H9 (cell line): ENCODE results near the gene CCDC148. TPM values are rescaled to one million over a fixed set of nuclear protein-coding genes. Genes with fewer than 3 reads are reported as not detected.

Source experiments
- DNase-seq: peaks from one replicate; pipeline ENCODE4 v3.0.0-alpha.2; 2017
- H2AFZ ChIP-seq: one replicate; pipeline ENCODE4 v1.6.1; 2013; ENCODE audit warnings: mild to moderate bottlenecking, low read length, control low read depth, moderate library complexity
- H2AK5ac ChIP-seq: 2 replicates; pipeline ENCODE4 v1.6.1; 2013; ENCODE audit warnings: low read length, control low read depth, mixed read lengths; ENCODE audit not compliant: insufficient read length
- H2BK120ac ChIP-seq: one replicate; pipeline ENCODE4 v1.6.1; 2013; ENCODE audit warnings: low read depth, mild to moderate bottlenecking, low read length, control low read depth, inconsistent platforms; ENCODE audit not compliant: poor library complexity, severe bottlenecking
- H2BK12ac ChIP-seq: 2 replicates; pipeline ENCODE4 v1.6.1; 2013; ENCODE audit warnings: low read length, control low read depth, mixed read lengths, low read depth; ENCODE audit not compliant: insufficient read length
- H2BK15ac ChIP-seq: 2 replicates; pipeline ENCODE4 v1.6.1; 2013; ENCODE audit warnings: low read depth, low read length, control low read depth
- H2BK20ac ChIP-seq: one replicate; pipeline ENCODE4 v1.6.1; 2013; ENCODE audit warnings: low read depth, mild to moderate bottlenecking, low read length, control low read depth, inconsistent platforms; ENCODE audit not compliant: poor library complexity, severe bottlenecking
- H2BK5ac ChIP-seq: 2 replicates; pipeline ENCODE4 v1.6.1; 2013; ENCODE audit warnings: low read length, control low read depth, mixed read lengths; ENCODE audit not compliant: insufficient read length
- H3K14ac ChIP-seq: 2 replicates; pipeline ENCODE4 v1.6.1; 2013; ENCODE audit warnings: low read length, control low read depth; ENCODE audit not compliant: insufficient read depth
- H3K18ac ChIP-seq: 2 replicates; pipeline ENCODE4 v1.6.1; 2013; ENCODE audit warnings: low read depth, mild to moderate bottlenecking, mixed read lengths, low read length, control low read depth; ENCODE audit not compliant: insufficient read length
- H3K23ac ChIP-seq: 2 replicates; pipeline ENCODE4 v1.6.1; 2013; ENCODE audit warnings: low read length, control low read depth, mixed read lengths, low read depth; ENCODE audit not compliant: insufficient read length
- H3K23me2 ChIP-seq: 2 replicates; pipeline ENCODE4 v1.6.1; 2013; ENCODE audit warnings: low read depth, mild to moderate bottlenecking, mixed read lengths, low read length, control low read depth; ENCODE audit not compliant: insufficient read length, poor library complexity, severe bottlenecking
- H3K27ac ChIP-seq: 2 replicates; pipeline ENCODE4 v1.5.1; 2013; ENCODE audit warnings: low read length, control low read depth, mixed read lengths, low read depth; ENCODE audit not compliant: insufficient read length
- H3K27me3 ChIP-seq: 2 replicates; pipeline ENCODE4 v1.6.1; 2013; ENCODE audit warnings: low read length, control low read depth, inconsistent platforms; ENCODE audit not compliant: insufficient read depth
- H3K4ac ChIP-seq: 2 replicates; pipeline ENCODE4 v1.6.1; 2013; ENCODE audit warnings: low read depth, mild to moderate bottlenecking, control low read depth, inconsistent platforms, low read length, moderate library complexity
- H3K4me1 ChIP-seq: 2 replicates; pipeline ENCODE4 v1.6.1; 2013; ENCODE audit warnings: low read length, control low read depth, inconsistent platforms; ENCODE audit not compliant: insufficient read depth
- H3K4me2 ChIP-seq: 2 replicates; pipeline ENCODE4 v1.6.1; 2013; ENCODE audit warnings: low read length, control low read depth, mixed read lengths; ENCODE audit not compliant: insufficient read length, insufficient read depth
- H3K56ac ChIP-seq: 2 replicates; pipeline ENCODE4 v1.6.1; 2013; ENCODE audit warnings: low read depth, mild to moderate bottlenecking, mixed read lengths, low read length, control low read depth; ENCODE audit not compliant: insufficient read length
- H3K79me1 ChIP-seq: 2 replicates; pipeline ENCODE4 v1.6.1; 2013; ENCODE audit warnings: low read depth, mild to moderate bottlenecking, moderate library complexity, low read length, control low read depth, inconsistent platforms; ENCODE audit not compliant: insufficient read depth, poor library complexity, severe bottlenecking
- H3K79me2 ChIP-seq: 2 replicates; pipeline ENCODE4 v1.6.1; 2013; ENCODE audit warnings: low read length, control low read depth, inconsistent platforms; ENCODE audit not compliant: insufficient read depth
- H3K9ac ChIP-seq: 2 replicates; pipeline ENCODE4 v1.6.1; 2013; ENCODE audit warnings: low read length, control low read depth, mixed read lengths; ENCODE audit not compliant: insufficient read length; ENCODE audit errors: extremely low read depth
- H3K9me3 ChIP-seq: one replicate; pipeline ENCODE4 v1.6.1; 2013; ENCODE audit warnings: low read depth, low read length, inconsistent platforms; ENCODE audit not compliant: control insufficient read depth
- H3T11ph ChIP-seq: one replicate; pipeline ENCODE4 v1.6.1; 2013; ENCODE audit warnings: mild to moderate bottlenecking, low read length, control low read depth, inconsistent platforms
- H4K20me1 ChIP-seq: one replicate; pipeline ENCODE4 v1.6.1; 2013; ENCODE audit not compliant: control insufficient read depth, insufficient read length, insufficient read depth
- H4K5ac ChIP-seq: 2 replicates; pipeline ENCODE4 v1.6.1; 2013; ENCODE audit warnings: low read depth, mild to moderate bottlenecking, mixed read lengths, low read length, control low read depth; ENCODE audit not compliant: insufficient read length
- H4K8ac ChIP-seq: replicated peaks from 2 replicates; pipeline ENCODE4 v1.6.1; 2013; ENCODE audit warnings: low read length, control low read depth, mixed read lengths, low read depth; ENCODE audit not compliant: insufficient read length
- H4K91ac ChIP-seq: 2 replicates; pipeline ENCODE4 v1.6.1; 2013; ENCODE audit warnings: low read depth, mild to moderate bottlenecking, moderate library complexity, mixed read lengths, low read length, control low read depth; ENCODE audit not compliant: insufficient read length
- H3K27ac Mint-ChIP-seq, 3 experiments: 2 replicates in 2 of 3; 3 replicates in 1 of 3; pipeline ENCODE4 v1.8.0; 2020 to 2021; ENCODE audit warnings: mixed read lengths in 3 of 3, mild to moderate bottlenecking in 1 of 3, moderate library complexity in 1 of 3
- H3K27me3 Mint-ChIP-seq: 2 replicates; pipeline ENCODE4 v1.8.0; 2021; ENCODE audit warnings: low read depth, mild to moderate bottlenecking, moderate library complexity, mixed read lengths
- H3K36me3 Mint-ChIP-seq, 3 experiments: 2 replicates in 2 of 3; 3 replicates in 1 of 3; pipeline ENCODE4 v1.8.0; 2020 to 2021; ENCODE audit warnings: low read depth in 3 of 3, mixed read lengths in 3 of 3; ENCODE audit not compliant: insufficient read depth in 1 of 3
- H3K4me1 Mint-ChIP-seq, 2 experiments: 2 replicates each; pipeline ENCODE4 v1.8.0; 2020; ENCODE audit warnings: mixed read lengths in 2 of 2
- H3K4me3 Mint-ChIP-seq, 2 experiments: 2 replicates in 1 of 2; 3 replicates in 1 of 2; pipeline ENCODE4 v1.8.0; 2020 to 2021; ENCODE audit warnings: mild to moderate bottlenecking in 2 of 2, mixed read lengths in 2 of 2, moderate library complexity in 1 of 2
- H3K9me3 Mint-ChIP-seq, 2 experiments: 2 replicates in 1 of 2; 3 replicates in 1 of 2; pipeline ENCODE4 v1.8.0; 2020; ENCODE audit warnings: mild to moderate bottlenecking in 2 of 2, mixed read lengths in 2 of 2, moderate library complexity in 1 of 2
- CTCF ChIP-seq: fragments of 200-600 bp; sonication (generic); conservative IDR thresholded peaks from 3 replicates; pipeline ENCODE4 v1.8.0; 2021; ENCODE audit warnings: antibody characterized with exemption, mild to moderate bottlenecking
- WGBS: extraction: QIAGEN DNeasy Blood & Tissue Kit; methylation state at CpG from one replicate; pipeline ENCODE4 v1.1.7; 2013; ENCODE audit warnings: missing lambda C conversion rate, low lambda C conversion rate, mixed read lengths; ENCODE audit not compliant: insufficient read length; ENCODE audit errors: extremely low coverage; 5-methylcytosine and 5-hydroxymethylcytosine counted together
- total RNA-seq: library from RNA; stranded (reverse); gene quantifications from 2 replicates; pipeline ENCODE4 v1.2.1, GENCODE V29; 2021

The CCDC148 gene
- total RNA-seq, 1 experiment from 2014 or later, result 1.5 TPM

- no peaks in the 10 kb centered on the region for H3K23me2 ChIP-seq
- no peak overlapping the region for H3K4me2 ChIP-seq
- H3K27ac ChIP-seq, result no peak overlapping the region
- no peaks in the 10 kb centered on the region for H3K27me3 ChIP-seq
- no peak overlapping the region for H2BK12ac ChIP-seq
- H3K18ac ChIP-seq, result no peak overlapping the region
- no peak overlapping the region for H2AK5ac ChIP-seq
- WGBS, result no CpG with 5 or more reads among the region's 6 CpGs
- no peaks in the 10 kb centered on the region; a peak in 1 of 5 replicates for H3K9me3 Mint-ChIP-seq
- H4K20me1 ChIP-seq, result no peaks in the 10 kb centered on the region
- H3K56ac ChIP-seq, result no peak overlapping the region
- H3K9ac ChIP-seq, result no peak overlapping the region
- no peak overlapping the region for H2BK5ac ChIP-seq
- H3K27ac Mint-ChIP-seq, result no peak overlapping the region; a peak in 1 of 7 replicates
- H2AFZ ChIP-seq, result no peak overlapping the region
- H3K4me1 Mint-ChIP-seq, result peaks cover 2 to 3% of the 10 kb centered on the region in 2 experiments; a peak in 1 of 4 replicates
- H3K9me3 ChIP-seq, result no peaks in the 10 kb centered on the region
- H3K79me2 ChIP-seq, result no peaks in the 10 kb centered on the region
- no peak for DNase-seq
- H4K8ac ChIP-seq, result no peak overlapping the region
- H2BK20ac ChIP-seq, result no peak overlapping the region
- no peak overlapping the region for H4K5ac ChIP-seq
- H3K36me3 Mint-ChIP-seq, result no peaks in the 10 kb centered on the region
- H3K14ac ChIP-seq, result no peak overlapping the region
- H3K4me3 Mint-ChIP-seq, result no peak overlapping the region
- H2BK120ac ChIP-seq, result no peak overlapping the region
- no peak overlapping the region for H3K23ac ChIP-seq
- no peak overlapping the region for H3K4ac ChIP-seq
- no peaks in the 10 kb centered on the region for H3K79me1 ChIP-seq
- no peak overlapping the region for H4K91ac ChIP-seq
- no peaks in the 10 kb centered on the region; the same call in 1 of the 2 replicates for H3K4me1 ChIP-seq
- no peaks in the 10 kb centered on the region for H3K27me3 Mint-ChIP-seq
- H3T11ph ChIP-seq, result no peak overlapping the region
- no peak for TF ChIP-seq CTCF
- H2BK15ac ChIP-seq, result no peak overlapping the region
These were observed 321.9 kb downstream of the CCDC148 start for GRCh38 chr2:158134655-158135054.
